B cell (primary cell): ENCODE results near the gene ADCY2.

ENCODE experiments used
- EZH2 ChIP-seq: IDR thresholded peaks from 2 replicates; pipeline ENCODE4 v1.6.1; 2012; ENCODE audit warnings: borderline replicate concordance, low read depth, mild to moderate bottlenecking, moderate library complexity, low read length; ENCODE audit not compliant: insufficient read depth, poor library complexity, severe bottlenecking
- TF ChIP-seq, protein P1 (sequence below): fragments of 200-600 bp; IDR thresholded peaks from one replicate; pipeline ENCODE4 v1.8.0; 2022; ENCODE audit warnings: antibody characterized with exemption, mild to moderate bottlenecking

DNA sequence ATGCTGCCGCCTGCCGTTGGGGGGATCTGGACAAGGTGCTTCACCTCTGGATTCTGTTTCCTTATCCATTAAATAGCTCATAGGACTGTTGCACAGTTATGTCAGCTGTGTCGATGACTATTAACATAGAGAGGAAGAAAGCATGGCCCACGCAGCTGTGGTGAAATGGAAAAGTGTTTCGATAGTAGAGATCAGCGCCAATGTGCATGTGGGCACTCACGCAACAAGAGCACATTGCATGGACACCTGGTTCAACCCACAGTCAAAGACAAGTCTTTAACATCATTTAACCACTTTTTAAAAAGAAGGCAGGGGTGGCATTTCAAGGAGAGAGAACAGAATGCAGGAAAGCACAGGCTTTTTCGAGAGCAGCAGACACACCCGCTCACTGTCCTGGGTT lies 107.6 kb downstream of the ADCY2 start:
- TF ChIP-seq, protein P1, sequence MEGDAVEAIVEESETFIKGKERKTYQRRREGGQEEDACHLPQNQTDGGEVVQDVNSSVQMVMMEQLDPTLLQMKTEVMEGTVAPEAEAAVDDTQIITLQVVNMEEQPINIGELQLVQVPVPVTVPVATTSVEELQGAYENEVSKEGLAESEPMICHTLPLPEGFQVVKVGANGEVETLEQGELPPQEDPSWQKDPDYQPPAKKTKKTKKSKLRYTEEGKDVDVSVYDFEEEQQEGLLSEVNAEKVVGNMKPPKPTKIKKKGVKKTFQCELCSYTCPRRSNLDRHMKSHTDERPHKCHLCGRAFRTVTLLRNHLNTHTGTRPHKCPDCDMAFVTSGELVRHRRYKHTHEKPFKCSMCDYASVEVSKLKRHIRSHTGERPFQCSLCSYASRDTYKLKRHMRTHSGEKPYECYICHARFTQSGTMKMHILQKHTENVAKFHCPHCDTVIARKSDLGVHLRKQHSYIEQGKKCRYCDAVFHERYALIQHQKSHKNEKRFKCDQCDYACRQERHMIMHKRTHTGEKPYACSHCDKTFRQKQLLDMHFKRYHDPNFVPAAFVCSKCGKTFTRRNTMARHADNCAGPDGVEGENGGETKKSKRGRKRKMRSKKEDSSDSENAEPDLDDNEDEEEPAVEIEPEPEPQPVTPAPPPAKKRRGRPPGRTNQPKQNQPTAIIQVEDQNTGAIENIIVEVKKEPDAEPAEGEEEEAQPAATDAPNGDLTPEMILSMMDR: no peak
- TF ChIP-seq EZH2: no peak
